Gastrocnemius medialis (tissue), 4 donors: ENCODE measurements around the gene PTPRT.

ENCODE experiments used
- POLR2A ChIP-seq, 2 donors: fragments of 450-650 bp; IDR thresholded peaks; one replicate each; pipeline ENCODE4 v1.6.1; 2017; ENCODE audit warnings: antibody characterized with exemption in 2 of 2, mild to moderate bottlenecking in 2 of 2, moderate library complexity in 2 of 2
- TF ChIP-seq, protein P1 (sequence below), 5 experiments: fragments of 450-650 bp in 3 of 5; fragments of 200-600 bp in 2 of 5; sonication (generic) in 2 of 5; IDR thresholded peaks in 4 of 5; conservative IDR thresholded peaks in 1 of 5; 1 replicate in 4 of 5; 2 replicates in 1 of 5; pipeline ENCODE4 v1.5.1; 2016 to 2019; ENCODE audit warnings: antibody characterized with exemption in 5 of 5, mild to moderate bottlenecking in 3 of 5, moderate library complexity in 3 of 5

DNA sequence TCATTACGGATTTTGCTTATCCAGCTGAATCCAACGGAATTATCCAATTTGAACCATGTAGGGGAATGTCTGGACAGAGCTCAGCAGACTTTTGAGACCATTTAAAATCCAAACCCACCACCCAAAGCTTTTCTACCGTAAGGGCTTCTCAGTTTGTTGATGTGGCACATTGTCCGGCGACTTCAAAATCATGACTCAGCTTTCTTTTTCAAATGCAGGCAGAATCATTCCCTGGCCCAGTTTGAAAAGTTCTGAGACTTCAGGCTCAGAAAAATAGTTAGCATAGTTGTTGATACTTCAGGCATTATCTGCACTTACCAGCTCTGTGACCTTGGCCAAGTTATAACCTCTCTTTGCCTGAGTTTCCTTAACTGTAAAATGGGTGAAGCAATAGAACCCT, 182.2 kb downstream of the PTPRT start:
- TF ChIP-seq, protein P1, sequence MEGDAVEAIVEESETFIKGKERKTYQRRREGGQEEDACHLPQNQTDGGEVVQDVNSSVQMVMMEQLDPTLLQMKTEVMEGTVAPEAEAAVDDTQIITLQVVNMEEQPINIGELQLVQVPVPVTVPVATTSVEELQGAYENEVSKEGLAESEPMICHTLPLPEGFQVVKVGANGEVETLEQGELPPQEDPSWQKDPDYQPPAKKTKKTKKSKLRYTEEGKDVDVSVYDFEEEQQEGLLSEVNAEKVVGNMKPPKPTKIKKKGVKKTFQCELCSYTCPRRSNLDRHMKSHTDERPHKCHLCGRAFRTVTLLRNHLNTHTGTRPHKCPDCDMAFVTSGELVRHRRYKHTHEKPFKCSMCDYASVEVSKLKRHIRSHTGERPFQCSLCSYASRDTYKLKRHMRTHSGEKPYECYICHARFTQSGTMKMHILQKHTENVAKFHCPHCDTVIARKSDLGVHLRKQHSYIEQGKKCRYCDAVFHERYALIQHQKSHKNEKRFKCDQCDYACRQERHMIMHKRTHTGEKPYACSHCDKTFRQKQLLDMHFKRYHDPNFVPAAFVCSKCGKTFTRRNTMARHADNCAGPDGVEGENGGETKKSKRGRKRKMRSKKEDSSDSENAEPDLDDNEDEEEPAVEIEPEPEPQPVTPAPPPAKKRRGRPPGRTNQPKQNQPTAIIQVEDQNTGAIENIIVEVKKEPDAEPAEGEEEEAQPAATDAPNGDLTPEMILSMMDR (IDR thresholded peaks at IDR 0.05 in 4 of 5, conservative IDR thresholded peaks at IDR 0.05 in 1 of 5) = no peak
- no peak for TF ChIP-seq POLR2A (IDR thresholded peaks at IDR 0.05)
